Hematopoietic multipotent progenitor cell (in vitro differentiated cells): Measurements from ENCODE around the gene WFDC1. TPM values are rescaled to one million over a fixed set of nuclear protein-coding genes. Genes with fewer than 3 reads are reported as not detected.
A peak's percentile ranks its signal among the peaks of the same experiment; 100 is the strongest.

Experiments
- DNase-seq, 3 donors: peaks; one replicate each; pipeline ENCODE4 v3.0.0-alpha.2; 2011 to 2015; ENCODE audit warnings: low read depth in 2 of 3, low spot score in 2 of 3
- total RNA-seq: library from RNA; depleted of rRNA; stranded (reverse); fragments of >200 nt; gene quantifications from one replicate; pipeline ENCODE4 v1.2.3, GENCODE V29; 2012

The WFDC1 gene, protein sequence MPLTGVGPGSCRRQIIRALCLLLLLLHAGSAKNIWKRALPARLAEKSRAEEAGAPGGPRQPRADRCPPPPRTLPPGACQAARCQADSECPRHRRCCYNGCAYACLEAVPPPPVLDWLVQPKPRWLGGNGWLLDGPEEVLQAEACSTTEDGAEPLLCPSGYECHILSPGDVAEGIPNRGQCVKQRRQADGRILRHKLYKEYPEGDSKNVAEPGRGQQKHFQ
- 2.4 TPM for total RNA-seq

DNA sequence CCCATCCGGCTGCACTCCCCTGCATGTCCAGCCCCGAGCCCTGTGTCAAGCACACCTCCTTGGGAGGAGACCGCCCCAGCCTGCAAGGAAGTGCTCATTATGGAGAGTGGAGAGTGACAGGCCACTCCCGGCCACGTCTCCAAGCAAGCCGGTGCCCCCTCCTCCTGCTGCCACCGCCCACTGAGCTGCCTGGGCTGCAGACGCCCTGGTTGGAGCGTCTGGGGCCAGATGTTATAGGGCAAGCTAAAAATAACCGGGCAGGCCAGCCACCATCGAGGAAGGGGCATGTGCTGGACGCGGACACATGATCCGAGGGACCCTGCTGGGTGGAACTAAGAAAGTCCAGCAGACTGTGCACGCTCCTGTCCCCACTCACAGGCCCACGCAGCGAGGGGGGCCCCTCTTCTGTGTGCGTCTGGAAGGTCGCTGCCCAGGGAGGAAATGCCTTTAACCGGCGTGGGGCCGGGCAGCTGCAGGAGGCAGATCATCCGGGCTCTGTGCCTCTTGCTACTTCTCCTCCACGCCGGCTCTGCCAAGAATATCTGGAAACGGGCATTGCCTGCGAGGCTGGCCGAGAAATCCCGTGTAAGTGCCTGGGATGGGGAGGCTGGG is at the start of gene WFDC1:
WFDC1 (plus strand) TSS at position 348 of the 612 bp plus-strand sequence; CDS start at position 442, 94 bp downstream.
- DNase-seq, result peak in 1 of 3 donors; percentile 39

DNA sequence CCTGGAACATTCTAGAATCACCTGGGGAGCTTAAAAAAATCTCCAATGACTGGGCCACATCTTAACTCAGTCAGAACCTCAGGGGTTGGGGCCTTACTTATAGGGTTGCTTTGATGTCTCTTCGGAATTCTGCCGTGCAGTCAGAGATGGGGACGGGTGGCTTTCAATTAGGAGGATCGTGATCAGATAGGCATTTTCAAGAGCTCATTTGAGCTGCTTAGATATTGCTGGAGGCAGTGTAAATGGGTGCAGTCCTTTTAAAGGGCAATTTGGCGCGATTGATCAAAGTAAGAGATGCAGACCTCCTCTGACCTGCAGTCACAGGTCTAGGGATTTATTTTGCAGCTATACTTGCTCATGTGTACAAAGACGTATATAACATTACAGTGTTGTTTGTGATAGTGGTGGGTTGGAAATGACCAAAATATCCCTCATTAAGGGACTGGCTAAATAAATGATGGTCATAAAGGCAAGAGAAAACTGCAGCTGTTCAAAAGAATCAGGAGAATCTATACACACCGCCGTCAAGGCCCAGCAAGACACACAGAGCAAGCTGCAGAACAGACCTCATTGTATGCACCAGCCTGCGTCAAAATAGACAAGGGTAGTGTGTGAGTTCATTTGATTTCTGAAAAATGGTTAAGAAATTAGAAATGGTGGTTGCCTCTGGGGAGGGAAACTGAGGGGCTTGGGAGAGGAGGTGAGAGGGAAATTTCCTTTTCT is 48.6 kb upstream of the WFDC1 start:
- DNase-seq, result no peak

DNA sequence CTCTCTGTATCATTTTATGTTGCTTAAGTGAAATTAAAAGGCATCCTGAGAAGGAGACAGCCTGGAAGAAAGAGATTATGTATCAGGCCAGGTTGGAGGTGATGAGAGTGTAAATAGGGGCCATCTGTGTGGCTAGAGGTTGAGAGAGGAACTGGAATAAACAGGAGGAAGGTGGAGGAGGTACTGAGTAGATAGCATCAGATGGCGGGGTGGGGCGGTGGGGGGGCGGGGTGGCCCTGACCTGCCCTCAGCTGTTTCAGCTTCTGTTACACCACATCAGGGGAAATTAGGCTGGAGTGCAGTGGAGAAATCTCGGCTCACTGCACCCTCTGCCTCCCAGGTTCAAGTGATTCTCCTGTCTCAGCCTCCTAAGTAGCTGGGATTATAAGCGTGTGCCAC is 48.0 kb upstream of the WFDC1 start:
- DNase-seq, result no peak

- no peak for DNase-seq
These were observed 47.3 kb upstream of the WFDC1 start for GRCh38 chr16:84247331-84247730.

- DNase-seq, result no peak
These were observed 46.8 kb upstream of the WFDC1 start for GRCh38 chr16:84247844-84248243.

DNA sequence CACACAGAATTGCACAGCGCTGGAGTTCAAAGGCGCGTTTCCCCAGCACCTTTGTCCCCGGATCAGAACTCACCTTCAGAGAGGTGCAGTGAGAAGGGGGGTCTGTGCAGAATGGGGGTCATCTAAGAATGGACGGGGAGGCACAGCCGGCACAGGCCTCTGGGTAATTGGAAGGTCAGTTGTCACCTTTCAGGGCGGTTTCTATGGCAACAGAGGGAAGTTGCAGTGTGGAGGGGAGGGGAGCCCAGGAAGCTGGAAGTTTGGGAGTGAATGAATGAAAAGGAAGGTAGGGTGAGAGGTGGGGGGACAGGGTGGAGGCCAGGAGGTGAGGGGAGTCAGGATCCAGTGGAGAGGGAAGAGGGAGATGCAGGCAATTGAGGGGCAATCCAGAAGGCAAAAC is 42.5 kb upstream of the WFDC1 start:
- no peak for DNase-seq

- no peak for DNase-seq
These were observed 41.5 kb upstream of the WFDC1 start for GRCh38 chr16:84253173-84253572.

GRCh38 chr16:84254062-84254461 is 40.6 kb upstream of the WFDC1 start:
- DNase-seq, result no peak

- DNase-seq, result no peak
These were observed 39.4 kb upstream of the WFDC1 start for GRCh38 chr16:84255050-84255810.

- no peak for DNase-seq
These were observed 36.4 kb upstream of the WFDC1 start for GRCh38 chr16:84258266-84258665.

GRCh38 chr16:84259691-84260090 is 35.0 kb upstream of the WFDC1 start:
- no peak for DNase-seq

DNA sequence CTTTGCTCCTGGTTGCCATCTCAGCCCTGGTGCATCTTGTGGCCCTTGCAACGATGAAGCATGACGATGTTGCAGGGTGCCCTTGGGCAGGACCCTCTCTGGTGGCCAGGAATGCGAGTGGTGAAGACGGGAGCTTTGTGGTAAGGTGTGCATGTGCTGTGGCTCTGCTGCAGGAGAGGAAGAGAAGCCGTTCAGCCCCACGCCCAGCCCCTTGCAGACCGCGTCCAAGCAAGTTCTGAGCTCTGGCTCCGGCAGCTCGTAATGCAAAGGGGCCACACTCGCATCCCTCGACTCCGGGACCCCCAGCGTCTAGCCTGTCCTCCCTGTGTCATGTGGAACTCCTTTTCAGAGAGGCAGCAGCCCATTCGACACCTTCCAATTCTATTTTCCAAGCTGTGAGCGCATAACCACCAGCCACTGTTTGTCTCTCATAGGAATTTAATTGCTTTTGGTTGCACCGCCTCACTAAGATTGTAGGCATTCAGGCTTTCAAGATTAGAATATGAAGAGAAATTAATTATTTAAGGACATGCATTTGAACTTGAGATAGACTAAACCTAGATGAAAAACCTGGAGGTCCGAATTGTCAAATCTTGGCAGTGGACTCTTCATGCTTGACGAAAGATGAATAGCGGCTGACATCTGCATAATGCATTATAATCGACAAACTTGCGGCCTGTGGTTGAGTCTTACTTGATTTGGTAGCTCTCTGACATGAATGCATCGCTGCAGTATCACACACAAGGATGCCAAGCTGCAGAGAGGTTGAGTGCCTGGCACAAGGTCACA is 33.7 kb upstream of the WFDC1 start:
- no peak for DNase-seq

- no peak for DNase-seq
These were observed 32.6 kb upstream of the WFDC1 start for GRCh38 chr16:84262031-84262430.

GRCh38 chr16:84262939-84263338 is 31.7 kb upstream of the WFDC1 start:
- DNase-seq, result no peak

- peak in 2 of 3 donors; percentile 29 to 52 for DNase-seq
These were observed 28.2 kb upstream of the WFDC1 start for GRCh38 chr16:84266451-84266850.

DNA sequence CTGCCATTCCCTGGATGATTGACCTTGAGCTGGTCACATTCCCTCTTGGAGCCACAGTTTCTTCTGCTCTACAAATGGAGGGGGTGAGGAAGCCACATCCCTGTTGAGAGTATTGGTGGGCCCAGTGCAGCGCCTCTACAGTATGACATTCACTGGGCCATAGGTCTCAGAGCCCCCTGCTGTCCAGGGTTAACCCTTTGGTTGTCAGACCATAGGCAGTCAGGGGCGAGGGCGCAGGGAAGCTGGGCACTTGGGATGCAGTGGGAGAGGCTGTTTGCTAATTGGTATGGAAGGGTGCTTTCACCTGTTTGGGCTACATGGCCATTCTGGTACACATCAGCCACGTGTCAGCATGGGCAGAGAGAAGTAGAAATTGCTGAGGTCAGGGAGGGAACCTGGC is 27.3 kb upstream of the WFDC1 start:
- no peak for DNase-seq

DNA sequence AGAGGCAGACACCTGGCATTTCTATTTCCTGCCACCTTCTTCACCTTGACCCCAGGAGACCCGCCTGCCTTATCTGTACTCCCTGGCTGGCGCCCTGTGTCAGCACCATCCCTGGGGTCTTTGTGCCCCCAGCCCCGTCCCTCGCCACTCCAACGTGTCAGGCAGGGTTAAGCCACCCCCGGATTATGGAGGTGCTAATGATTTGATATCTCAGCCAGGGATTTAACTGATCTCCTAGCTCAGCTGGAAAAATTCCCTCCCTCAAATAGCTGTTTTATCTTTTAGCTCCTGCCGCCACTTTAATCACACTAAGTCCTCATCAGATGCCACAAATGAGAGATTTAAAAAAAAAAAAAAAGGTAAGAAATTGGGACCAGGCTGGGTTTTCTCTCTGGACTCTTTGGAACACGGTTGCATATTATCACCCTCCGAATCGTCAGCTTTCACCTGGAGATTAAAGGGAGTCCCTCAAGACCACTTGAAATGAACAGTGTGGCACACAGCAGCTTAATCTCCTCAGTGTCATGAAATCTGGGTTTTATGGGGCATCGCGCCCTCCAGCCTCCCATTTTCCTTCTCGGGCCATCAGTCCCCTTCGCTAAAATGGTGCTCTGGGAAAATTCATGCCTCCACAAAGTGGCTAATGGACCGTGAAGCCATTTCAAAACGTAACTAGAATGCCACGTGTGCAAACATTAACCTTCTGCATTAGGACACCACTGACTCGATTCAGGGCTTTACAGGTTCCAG is 26.2 kb upstream of the WFDC1 start:
- no peak for DNase-seq

- no peak for DNase-seq
These were observed 24.6 kb upstream of the WFDC1 start for GRCh38 chr16:84270071-84270470.

DNA sequence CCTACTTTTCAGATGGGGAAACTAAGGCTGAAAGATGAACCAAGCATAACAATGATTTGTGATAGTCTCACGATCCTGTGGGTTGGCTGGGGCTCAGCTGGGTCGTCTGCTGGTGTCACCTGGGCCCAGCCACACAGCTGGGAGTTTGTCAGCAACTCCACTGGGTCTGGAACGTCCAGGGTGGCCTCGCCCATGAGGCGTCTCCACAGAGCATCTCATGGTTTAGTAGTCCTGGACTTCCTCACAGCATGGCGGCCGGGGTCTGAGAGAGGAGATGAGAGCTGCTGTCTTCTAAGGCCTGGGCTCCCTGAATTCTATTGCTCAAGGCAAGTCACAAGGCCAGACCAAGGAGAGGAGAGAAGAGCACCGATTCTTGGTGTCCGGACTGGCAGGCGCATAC is 24.1 kb upstream of the WFDC1 start:
- DNase-seq, result no peak

- DNase-seq, result no peak
These were observed 23.6 kb upstream of the WFDC1 start for GRCh38 chr16:84271037-84271436.
